ENCODE measurements around the gene CDR2. TPM values are rescaled to one million over a fixed set of nuclear protein-coding genes. Genes with fewer than 3 reads are reported as not detected.
"Not testable (repeated sequence)": the region's sequence is repeated elsewhere in the genome, so short reads cannot be mapped to it uniquely, and the experiment has no call there.

CDR2 gene
- total RNA-seq, 1 experiment from 2014 or later: 29.3 TPM

DNA sequence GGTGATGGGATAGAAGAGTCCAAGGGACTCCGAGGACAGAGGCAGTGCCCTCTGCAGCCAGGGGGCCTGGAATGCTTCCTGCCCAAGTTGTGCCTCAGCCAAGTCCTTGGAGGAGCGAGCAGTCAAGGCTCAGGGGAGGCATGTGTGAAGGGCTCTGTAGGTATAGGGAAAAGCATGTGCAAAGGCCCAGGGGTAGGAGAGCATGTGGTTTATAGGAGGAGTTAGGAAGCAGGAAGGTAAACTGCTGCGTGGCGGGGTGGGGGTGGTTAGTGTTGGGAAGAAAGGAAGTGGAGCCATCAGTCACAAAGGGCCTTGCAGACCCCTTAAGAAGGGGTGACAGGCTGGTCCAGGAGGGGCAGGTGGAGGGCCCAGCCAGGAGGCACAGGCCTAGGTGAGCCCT is 70.0 kb downstream of the CDR2 start:
- no peak overlapping the region for H2AFZ ChIP-seq
- H3K36me3 ChIP-seq (ENCODE audit: low read depth): peaks cover 10% of the 10 kb centered on the region; the same call in 1 of the 2 replicates
- H3K27ac ChIP-seq: no peak overlapping the region
- DNase-seq: no peak
- H3K4me3 ChIP-seq: no peak overlapping the region
- no peaks in the 10 kb centered on the region for H3K27me3 ChIP-seq (ENCODE audit: insufficient read depth, low read depth)
- H3K9me3 ChIP-seq (ENCODE audit: insufficient read depth, low read depth): no peaks in the 10 kb centered on the region
- BruUV-seq (replicated peaks): no TSS peak
- H3K4me1 ChIP-seq (replicated peaks; ENCODE audit: insufficient read depth): no peaks in the 10 kb centered on the region
- H3K4me2 ChIP-seq: no peak overlapping the region
- H3K79me2 ChIP-seq (ENCODE audit: low read depth): peaks cover 43% of the 10 kb centered on the region
- no peaks in the 10 kb centered on the region for H3K9me2 ChIP-seq (ENCODE audit: insufficient read depth)
- CTCF ChIA-PET: no interaction called here
- TF ChIP-seq EZH2 (IDR thresholded peaks at IDR 0.05; ENCODE audit: low read depth): no peak
- TF ChIP-seq, protein P1, sequence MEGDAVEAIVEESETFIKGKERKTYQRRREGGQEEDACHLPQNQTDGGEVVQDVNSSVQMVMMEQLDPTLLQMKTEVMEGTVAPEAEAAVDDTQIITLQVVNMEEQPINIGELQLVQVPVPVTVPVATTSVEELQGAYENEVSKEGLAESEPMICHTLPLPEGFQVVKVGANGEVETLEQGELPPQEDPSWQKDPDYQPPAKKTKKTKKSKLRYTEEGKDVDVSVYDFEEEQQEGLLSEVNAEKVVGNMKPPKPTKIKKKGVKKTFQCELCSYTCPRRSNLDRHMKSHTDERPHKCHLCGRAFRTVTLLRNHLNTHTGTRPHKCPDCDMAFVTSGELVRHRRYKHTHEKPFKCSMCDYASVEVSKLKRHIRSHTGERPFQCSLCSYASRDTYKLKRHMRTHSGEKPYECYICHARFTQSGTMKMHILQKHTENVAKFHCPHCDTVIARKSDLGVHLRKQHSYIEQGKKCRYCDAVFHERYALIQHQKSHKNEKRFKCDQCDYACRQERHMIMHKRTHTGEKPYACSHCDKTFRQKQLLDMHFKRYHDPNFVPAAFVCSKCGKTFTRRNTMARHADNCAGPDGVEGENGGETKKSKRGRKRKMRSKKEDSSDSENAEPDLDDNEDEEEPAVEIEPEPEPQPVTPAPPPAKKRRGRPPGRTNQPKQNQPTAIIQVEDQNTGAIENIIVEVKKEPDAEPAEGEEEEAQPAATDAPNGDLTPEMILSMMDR (conservative IDR thresholded peaks at IDR 0.05): no peak
- H3F3A ChIP-seq (ENCODE audit: insufficient read depth, low read depth): no peaks in the 10 kb centered on the region
- intact Hi-C loops (cut with micrococcal nuclease; ENCODE audit: unreplicated experiment): no loop called here
- POLR2A ChIA-PET (ENCODE audit: unreplicated experiment): no interaction called here
- peaks cover 40% of the 10 kb centered on the region for H4K20me1 ChIP-seq (ENCODE audit: insufficient read depth)

DNA sequence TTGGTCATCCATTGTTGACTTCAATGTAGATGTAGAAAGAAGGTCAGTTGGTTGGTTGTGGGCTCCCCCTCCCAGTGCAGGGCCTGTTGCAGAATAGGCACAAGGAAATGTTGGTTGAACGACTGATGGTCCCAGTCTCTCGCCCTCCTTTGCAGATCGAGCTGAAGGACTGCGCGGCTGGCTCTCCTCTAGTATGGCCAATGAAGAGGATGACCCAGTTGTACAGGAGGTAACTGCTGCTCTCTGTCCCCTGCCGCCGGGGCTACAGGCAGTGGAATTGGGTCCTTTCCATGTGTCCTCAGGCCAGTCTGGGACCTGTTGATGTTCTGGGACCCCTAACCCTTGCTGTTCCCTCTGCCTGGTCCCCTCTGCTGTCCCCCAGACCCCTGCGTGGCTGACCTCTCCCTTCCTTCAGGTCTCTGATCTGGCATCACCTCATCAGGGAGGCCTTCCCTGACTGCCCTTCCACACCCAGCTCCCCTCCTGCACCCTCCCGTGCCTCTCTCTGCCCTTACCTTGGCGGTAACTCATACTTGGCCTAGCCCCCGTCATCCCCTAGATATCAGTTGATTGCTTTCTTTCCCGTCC is 71.5 kb downstream of the CDR2 start:
- Histone ChIP-seq H3K4me3 (no peak overlapping the region), H3K9me2 (ENCODE audit: insufficient read depth) (no peaks in the 10 kb centered on the region), H3K36me3 (ENCODE audit: low read depth) (peaks cover 10% of the 10 kb centered on the region; the same call in 1 of the 2 replicates), H3F3A (ENCODE audit: insufficient read depth, low read depth) (peaks cover 12% of the 10 kb centered on the region), H4K20me1 (ENCODE audit: insufficient read depth) (peaks cover 53% of the 10 kb centered on the region), H3K4me1 (replicated peaks; ENCODE audit: insufficient read depth) (no peaks in the 10 kb centered on the region), H2AFZ (no peak overlapping the region), H3K27ac (no peak overlapping the region), H3K9me3 (ENCODE audit: insufficient read depth, low read depth) (no peaks in the 10 kb centered on the region), H3K27me3 (ENCODE audit: insufficient read depth, low read depth) (no peaks in the 10 kb centered on the region), H3K4me2 (no peak overlapping the region), H3K79me2 (ENCODE audit: low read depth) (peaks cover 54% of the 10 kb centered on the region)
- ChIA-PET POLR2A (ENCODE audit: unreplicated experiment) (no interaction called here), CTCF (no interaction called here)
- DNase-seq: no peak
- BruUV-seq (replicated peaks): no TSS peak
- TF ChIP-seq EZH2 (IDR thresholded peaks at IDR 0.05; ENCODE audit: low read depth): no peak
- TF ChIP-seq, protein P1 (conservative IDR thresholded peaks at IDR 0.05): no peak
- intact Hi-C loops (cut with micrococcal nuclease; ENCODE audit: unreplicated experiment): no loop called here

DNA sequence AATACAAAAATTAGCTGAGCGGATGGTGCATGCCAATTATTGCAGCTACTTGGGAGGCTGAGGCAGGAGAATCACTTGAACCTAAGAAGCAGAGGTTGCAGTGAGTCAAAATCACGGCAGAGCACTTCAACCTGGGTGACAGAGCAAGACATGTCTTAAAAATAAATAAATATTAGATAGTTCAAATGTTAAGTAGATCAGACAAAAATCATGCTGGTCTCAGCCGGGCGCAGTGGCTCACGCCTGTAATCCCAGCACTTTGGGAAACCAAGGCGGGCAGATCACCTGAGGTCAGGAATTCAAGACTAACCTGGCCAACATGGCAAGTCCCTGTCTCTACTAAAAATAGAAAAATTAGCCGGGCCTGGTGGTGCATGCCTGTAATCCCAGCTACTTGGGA is 73.0 kb downstream of the CDR2 start:
- H3K27me3 ChIP-seq (ENCODE audit: insufficient read depth, low read depth); H3K4me2 ChIP-seq; H3K27ac ChIP-seq; intact Hi-C loops (cut with micrococcal nuclease; ENCODE audit: unreplicated experiment); H3K4me3 ChIP-seq; DNase-seq; CTCF ChIA-PET; BruUV-seq (replicated peaks); POLR2A ChIA-PET (ENCODE audit: unreplicated experiment); H3K9me2 ChIP-seq (ENCODE audit: insufficient read depth); H3K36me3 ChIP-seq (ENCODE audit: low read depth); H3K9me3 ChIP-seq (ENCODE audit: insufficient read depth, low read depth); H2AFZ ChIP-seq; H3K4me1 ChIP-seq (replicated peaks; ENCODE audit: insufficient read depth): not testable (repeated sequence)
- Histone ChIP-seq H3K79me2 (ENCODE audit: low read depth) (peaks cover 55% of the 10 kb centered on the region), H4K20me1 (ENCODE audit: insufficient read depth) (peaks cover 53% of the 10 kb centered on the region), H3F3A (ENCODE audit: insufficient read depth, low read depth) (peaks cover 21% of the 10 kb centered on the region)
